NCI-H2227 (cell line): ENCODE measurements around the gene GTPBP8.

Experiments used
- DNase-seq: peaks from one replicate; lab custom pipeline; 2025; ENCODE audit not compliant: unreplicated experiment; lab: John Stamatoyannopoulos, UW

GTPBP8 gene

DNA sequence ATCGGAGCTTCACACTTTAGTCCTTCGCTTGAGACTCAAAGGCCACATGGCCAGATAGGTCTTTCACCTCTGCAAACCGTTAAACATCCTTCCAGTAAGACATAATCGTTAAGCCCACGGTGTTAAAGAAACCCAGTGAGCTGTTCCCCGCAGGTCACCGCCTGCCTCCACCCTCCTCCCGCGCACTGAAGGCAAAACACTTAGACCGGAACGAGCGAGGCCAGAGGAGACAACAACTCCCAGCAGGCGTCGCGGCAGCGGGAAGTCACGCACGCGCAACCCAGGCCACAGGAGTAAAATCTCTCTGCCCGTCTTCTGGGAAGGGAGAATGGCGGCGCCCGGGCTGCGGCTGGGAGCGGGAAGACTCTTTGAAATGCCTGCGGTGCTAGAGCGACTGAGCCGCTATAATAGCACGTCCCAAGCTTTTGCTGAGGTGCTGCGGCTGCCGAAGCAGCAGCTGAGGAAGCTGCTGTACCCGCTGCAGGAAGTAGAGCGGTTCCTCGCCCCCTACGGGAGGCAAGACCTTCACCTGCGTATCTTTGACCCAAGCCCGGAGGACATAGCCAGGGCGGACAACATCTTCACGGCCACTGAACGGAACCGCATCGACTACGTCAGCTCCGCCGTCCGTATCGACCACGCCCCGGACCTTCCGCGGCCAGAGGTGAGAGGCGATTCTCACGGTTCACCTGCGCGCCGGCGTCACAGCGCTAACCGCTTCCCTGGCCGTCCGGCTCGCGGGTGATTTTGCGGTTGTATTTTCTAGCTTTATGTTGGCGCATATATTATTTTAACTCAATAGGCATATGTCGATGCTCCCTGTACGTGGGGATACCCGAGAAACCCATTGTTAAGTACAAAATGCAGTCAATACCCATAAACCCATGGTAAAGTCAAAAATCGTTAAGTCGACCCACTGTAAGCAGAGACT, at the start of gene GTPBP8:
Gene GTPBP8 (plus strand): TSS at position 313 of the 931 bp plus-strand sequence. CDS start 16 bp downstream, at position 329.
- peak; percentile 91 for DNase-seq

DNA sequence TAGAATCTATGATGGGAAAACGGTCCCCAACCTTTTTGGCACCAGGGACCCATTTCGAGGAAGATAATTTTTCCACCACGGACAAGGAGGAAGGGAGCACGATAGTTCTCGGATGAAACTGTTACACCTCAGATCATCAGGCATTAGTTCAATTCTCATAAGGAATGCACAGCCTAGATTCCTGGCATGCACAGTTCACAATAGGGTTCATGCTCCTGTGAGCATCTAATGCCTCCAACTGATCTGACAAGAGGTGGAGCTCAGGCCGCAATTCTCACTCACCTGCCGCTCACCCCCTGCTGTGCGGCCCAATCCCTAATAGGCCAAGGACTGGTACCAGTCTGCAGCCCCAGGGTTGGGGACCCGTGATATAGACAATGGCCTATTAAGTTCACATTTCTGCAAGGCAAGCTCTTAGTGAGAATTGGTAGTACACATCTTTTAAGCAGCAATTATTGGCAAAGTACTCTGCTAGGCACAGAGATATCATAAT, 42.4 kb upstream of the GTPBP8 start:
- no peak for DNase-seq

DNA sequence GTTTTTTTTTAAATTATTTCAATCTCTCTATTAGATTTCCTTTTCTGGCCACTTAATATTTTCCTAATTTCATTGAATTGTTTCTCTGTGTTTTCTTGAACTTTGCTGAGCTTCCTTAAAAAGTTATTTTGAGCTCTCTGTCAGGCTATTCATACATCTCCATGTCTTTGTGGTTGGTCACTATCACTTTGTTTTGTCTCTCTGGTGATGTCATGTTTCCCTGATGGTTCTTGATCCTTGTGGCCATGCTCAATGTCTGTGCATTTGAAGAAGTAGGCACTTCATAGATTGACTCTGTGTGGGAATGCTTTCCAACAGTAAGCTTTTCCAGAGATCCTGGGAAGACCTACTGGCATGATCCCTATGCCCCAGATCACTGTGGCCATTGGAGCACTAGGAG, 34.4 kb upstream of the GTPBP8 start:
- no peak for DNase-seq

DNA sequence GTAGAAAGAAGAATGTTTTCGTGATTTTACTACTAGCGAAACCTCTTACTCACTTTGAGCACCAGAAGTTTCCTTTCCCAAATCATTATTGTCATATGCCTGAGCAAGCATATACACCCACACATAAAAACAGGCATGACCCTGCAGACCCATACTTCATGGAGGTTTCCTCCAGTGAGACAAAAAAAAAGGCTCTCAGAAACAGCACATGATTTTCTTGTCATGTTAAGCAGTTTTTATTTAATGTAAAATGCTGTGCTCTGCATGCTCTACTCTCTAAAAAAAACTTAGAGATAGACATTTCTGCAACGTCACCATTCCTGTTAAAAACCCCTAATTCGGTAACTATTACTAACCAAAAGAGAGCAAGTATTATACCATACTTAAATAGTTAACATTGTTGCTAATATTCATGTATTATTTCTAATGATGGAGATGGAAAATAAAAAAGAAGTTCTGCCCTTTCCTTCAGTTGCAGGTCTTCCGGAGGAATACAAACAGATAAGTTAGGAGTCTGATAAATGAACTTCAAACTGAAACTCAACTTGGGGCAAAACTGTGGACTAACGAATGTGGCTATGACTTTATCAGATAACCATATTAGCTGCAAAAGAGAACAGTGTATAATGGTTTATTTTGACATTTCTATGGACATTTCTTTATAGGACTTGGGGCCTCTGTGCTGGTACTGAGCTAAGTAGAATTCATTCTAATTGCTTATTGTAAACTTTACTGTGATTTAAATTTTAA, 31.8 kb upstream of the GTPBP8 start:
- DNase-seq, result no peak

DNA sequence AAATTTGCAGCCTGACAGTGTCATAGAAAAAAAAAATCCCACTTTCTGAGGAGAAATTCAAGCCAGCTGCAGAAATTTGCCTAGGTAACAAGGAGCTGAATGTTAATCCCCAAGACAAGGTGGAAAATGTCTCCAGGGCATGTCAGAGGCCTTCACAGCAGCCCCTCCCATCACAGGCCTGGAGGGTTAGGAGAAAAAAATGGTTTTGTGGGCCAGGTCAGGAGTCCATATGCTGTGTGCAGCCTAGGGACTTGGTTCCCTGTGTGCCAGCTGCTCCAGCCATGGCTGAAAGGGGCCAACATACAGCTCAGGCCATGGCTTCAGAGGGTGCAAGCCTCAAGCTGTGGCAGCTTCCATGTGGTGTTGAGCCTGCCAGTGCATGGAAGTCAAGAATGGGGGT, 27.1 kb upstream of the GTPBP8 start:
- DNase-seq, result no peak

DNA sequence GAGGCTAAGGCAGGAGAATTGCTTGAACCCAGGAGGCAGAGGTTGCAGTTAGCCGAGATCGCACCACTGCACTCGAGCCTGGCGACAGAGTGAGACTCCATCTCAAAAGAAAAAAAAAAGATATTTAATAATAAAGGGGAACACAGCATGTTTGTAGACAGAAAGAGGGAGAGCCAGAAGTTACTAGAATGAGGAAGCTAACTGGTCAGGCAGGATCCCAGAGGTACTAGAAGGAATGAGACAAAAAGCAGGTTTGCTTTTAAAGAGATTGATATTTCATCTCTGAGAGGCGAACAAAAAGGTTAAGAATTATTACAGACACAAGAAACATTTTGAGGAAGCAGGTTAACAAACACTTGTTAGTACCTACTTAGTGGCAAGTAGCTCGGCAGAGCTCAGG, 25.1 kb upstream of the GTPBP8 start:
- no peak for DNase-seq

DNA sequence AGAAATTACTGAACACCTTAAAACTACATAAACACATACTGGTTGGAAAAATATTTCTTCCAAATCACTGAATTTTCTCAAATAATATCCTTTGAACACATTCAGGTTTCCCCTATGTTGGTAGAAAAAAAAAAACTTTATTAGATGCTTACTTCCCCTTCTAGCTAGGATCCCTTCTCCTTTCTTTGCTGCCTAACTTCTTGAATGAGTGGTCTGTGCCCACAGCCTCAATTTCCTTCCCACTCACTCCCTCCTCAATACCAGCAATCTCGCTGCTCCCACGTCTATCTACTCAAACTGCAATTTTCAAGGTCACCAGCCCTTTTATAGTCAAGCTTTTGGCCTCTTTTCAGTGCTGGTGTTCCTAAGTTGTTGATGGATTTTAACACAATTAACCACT, 24.2 kb upstream of the GTPBP8 start:
- no peak for DNase-seq

DNA sequence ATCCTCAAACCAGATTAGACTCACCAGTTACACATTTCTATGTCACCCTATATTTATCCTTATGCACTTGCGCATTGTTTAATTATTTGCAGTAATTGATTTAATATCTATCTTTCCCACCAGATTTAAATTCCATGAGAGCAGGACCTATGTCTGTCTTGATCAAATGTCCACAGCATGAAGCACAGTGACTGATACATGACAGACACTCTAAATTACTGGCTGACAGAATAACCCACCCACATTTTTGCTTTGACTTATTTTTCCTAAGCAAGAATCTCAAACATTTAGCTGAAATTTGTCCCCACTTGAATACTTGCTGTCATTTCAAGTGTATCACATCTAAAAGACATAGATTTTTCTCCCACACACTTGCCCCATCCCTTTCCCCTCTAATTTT, 23.4 kb upstream of the GTPBP8 start:
- no peak for DNase-seq

DNA sequence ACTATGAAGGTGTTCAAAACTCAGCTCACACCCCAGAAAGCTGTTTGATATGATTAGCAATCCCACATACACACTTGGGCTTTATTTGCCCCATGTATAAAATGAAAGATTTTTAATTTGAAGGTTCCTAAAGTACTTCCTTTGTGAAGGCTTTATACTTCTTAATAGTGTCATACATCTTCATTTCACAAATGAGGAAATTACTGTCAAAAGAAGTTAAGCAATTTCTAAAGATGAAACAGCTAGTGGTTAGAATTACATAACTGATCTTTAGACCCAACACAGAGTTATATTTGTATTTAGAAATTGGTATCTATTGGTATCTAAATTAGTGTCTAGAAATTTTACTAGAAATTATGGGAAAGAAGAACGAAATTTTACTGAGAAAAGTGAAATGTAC, 23.0 kb upstream of the GTPBP8 start:
- DNase-seq, result no peak

DNA sequence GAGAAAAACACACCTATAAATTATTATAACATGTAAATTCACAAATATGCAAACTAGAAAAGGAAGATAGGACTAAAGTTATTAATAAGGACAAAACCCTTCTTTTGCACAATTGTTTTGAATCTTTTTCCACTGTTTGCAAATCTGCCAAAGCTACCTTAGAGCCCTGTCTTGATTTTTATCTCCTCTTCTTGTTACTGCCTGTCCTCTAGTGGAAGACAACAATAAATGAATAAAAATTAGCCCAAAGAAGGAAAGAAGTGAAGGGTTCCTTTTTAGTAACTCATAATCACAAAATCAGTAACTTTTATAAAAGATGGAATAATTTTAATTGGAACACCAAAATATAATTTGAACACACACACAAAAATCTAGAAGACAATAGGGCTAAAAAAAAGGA, 18.6 kb upstream of the GTPBP8 start:
- no peak for DNase-seq

DNA sequence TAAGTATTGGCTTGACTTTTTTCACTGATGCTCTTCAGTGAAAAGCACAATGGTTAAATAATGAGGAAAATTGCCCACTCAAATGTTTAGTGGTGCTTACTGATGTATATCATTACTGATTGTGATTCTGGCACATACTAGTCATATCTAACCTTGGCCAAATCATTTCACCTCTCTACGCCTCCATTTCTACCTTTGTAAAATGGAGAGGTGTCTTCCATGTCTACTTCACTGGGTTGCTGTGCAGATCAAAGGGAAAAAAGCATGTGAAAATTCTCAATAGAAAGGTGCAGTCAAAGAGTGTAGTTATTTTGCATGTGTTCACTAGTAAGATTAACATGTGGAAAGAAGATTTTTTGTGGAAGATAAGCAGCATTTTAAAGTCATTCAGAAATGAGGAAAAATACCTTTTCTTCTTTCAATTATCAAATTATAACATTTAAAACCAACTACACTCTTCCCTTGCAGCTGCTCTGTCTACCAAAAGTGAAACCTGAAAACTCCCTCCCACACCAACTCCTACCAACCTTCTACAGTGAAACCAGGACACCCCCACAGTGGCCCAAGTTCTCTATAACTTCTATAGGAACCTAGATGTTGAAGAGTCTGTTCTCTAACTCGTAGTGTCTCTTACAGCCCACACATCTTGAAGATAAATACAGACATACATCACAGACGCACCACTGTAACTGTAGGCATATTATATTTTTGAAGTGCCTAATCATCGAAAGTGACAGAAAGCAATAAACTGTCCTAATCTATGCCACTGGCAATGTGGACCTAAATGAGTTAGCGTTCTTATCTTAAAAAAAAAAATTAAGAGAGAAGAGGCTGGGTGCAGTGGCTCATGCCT, 17.2 kb upstream of the GTPBP8 start:
- no peak for DNase-seq

DNA sequence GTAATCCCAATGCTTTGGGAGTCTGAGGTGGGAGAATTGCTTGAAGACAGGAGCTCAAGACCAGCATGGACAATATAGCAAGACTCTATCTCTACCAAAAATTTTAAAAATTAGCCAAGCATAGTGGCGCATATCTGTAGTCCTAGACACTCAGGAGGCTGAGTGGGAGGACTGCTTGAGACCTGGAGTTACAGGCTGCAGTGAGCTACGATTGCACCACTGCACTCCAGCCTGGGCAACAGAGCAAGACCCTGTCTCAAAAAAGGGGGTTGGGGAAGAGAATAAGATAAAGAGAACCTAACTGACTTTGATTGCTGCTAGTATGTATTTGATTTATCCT, 16.6 kb upstream of the GTPBP8 start:
- no peak for DNase-seq

DNA sequence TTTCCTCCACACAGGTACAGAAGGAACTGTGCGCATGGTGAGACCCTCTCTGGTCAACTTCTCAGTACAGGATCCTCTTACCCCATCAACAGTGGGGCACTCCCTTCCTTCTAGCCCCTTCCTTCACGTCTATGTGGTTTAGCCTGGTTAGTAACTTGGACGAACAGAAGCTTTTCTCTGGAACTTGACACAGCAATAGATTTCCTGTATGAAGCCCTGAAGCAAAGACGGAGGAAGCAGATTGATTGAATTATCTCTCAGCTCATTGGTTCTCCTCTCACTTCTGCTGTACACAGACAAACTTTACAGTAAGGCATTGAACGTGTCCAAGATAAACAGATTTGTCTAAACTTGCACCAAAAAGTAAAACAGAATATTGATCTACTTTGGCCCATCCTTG, 15.9 kb upstream of the GTPBP8 start, which contains the start of gene CD200R1:
Gene CD200R1 (minus strand): TSS at position 210 of the 400 bp plus-strand sequence. CDS start 246 bp downstream, outside the sequence.
- no peak for DNase-seq

DNA sequence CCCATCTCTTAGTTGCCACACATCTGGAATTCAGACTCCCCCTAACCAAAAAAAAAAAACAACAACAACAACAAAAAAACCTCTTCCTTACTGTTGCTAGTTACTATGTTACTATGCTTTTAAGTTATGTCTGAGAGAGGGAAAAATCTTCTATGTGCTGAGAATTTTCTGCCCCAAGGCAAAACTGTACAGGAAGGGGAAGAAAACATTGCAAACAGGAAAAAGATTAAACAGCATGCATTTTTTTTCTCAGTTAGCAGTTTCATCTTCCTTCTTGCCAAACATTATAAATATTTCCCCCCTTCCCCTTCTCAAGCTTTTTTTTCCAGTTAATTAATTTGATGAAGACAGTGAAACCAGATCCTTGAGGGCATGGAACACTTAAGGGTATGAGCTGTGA, 14.8 kb upstream of the GTPBP8 start:
- no peak for DNase-seq

DNA sequence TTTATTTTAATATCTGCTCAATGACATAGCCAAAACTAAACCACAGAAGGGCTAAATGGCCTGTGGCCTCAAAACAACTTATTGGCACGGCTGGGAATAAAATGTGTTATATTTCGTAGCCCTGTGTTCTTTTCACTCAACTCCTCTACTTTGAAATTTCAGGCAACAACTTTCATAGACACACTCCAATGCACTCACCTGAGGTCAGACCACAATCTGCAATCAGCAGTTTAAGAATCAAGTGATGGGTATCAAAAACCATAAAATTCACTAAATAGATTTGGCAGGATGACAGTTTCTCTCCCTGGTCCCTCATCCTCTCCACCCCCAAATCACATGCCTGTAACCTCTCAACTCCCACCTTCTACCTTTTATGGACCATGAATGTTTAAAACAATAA, 13.8 kb upstream of the GTPBP8 start:
- no peak for DNase-seq

DNA sequence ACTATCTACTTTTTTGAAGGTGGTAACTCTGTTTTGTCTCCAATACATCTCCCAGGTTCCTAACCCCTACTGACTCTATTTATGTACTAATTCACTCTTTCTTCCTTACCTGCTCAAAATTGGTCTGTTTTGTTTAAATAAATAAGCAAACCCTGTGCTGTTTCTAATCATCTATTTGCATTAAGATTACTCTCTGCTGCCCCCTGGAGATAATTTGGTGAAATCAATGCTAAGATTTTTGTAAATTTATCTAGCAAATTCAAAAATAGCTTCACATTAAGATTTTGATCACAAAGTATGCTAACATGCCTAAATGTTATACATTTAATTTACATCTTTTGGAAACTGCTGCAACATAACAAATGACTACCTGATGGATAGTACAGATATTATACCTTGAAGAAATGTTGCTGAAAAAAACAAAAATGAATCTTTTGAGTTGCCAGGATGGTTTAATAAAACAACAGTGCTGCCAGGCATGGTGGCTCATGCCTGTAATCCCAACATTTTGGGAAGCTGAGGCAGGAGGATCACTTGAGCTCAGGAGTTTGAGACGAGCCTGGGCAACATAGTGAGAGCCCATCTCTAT, 11.4 kb upstream of the GTPBP8 start:
- DNase-seq, result peak; percentile 28

DNA sequence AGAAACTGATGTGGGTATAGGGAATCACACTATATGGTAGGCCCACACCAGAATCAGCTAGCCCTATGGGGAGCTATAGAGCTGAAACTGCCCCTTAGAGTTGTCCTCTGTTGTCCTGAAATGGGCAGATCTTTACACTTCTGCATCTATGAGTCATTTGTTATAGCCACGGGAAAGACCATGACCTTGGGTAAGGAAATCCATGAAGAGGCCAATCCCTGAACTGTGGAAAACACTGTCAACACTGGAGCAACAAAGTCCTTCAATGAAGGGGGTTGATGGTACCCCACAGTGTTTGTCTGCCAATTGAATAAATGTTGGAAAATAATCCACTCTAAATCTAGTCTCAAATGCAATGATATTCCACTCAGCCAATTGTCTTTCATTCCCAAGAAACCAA, 10.7 kb upstream of the GTPBP8 start:
- DNase-seq, result no peak

DNA sequence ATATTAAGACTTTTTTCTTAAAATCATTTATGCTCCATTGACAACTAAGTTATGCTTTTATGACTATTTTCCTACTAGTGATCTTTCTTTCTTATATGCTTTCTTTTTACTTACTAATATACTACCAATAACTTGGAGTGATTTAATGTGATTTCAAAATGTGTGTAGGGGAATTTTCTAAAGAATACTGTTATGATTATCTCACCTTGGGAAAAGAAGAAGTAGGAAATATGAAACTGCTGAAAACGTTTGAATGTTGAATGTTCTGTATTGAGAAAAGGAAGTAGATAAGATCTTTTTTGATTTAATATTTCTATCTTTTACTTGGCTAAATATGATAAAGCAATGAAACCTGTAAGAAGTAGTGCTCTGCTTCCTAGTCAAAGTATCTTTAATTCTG, 8.1 kb upstream of the GTPBP8 start:
- DNase-seq, result no peak

DNA sequence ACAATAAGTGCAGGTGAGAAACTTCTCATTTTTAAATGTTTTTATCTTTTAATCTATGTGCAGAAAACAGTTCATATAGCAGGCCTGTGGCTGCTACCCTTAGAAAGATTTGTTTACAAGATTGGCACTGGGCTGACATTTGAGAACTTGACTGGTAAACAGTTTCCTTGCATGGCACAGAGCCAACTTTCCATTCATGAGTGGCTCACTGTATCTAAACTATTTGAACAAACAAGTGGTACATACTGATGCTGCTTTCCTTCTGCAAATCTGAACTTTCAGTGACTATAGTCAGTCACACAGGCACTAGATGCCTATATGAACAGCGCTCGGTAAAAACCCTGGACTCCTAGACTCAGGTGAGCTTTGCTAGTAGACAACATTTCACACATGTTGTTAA, 6.3 kb upstream of the GTPBP8 start:
- no peak for DNase-seq

DNA sequence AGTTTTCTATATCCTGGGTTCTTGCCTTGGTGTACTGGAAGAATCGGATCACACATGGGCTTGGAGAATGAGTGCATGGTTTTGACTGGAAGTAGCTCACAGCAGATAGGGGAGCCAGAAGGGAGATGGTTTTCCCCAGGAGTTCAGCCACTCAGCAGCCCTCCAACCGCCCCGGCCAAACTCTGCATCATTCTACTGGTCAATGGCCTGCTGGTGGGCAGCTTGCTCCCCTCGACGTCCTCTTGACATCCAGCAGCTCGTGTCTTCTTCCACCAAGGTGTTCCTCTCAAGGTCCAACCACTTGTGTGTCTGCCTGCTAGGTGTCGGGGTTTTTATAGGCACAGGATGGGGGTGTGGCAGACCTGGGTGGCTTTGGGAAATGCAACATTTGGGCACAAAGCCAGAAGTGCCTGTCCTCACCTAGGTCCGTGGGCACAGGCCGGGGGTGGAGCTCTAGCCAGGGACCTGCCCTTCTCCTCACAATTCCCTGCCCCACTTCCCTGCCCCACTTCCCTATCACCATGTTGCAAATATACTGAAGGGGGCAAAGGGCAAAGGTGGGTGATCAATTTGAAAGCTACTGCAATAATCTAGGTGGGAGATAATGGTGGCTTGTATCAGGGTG, 3.0 kb upstream of the GTPBP8 start:
- no peak for DNase-seq
